Stimulated activated CD8-positive, alpha-beta memory T cell treated with anti-CD3 and anti-CD28 coated beads, Interleukin-4, amount 100 ng/mL, for 4 hours (primary cell): Measurements from ENCODE around the gene TRERF1.
"Not testable (repeated sequence)": the region's sequence is repeated elsewhere in the genome, so short reads cannot be mapped to it uniquely, and the experiment has no call there.

Source experiments
- DNase-seq, 2 donors: peaks; one replicate each; pipeline ENCODE4 v3.0.0-alpha.2; 2020; ENCODE audit warnings: low read depth in 2 of 2, low spot score in 1 of 2

Gene TRERF1

GRCh38 chr6:42450477-42451332 lies 1.0 kb downstream of the TRERF1 start:
- no peak for DNase-seq

GRCh38 chr6:42449917-42450476 lies 1.7 kb downstream of the TRERF1 start:
- DNase-seq: no peak

GRCh38 chr6:42448927-42449659 lies 2.6 kb downstream of the TRERF1 start:
- no peak for DNase-seq

GRCh38 chr6:42448391-42448790 lies 3.3 kb downstream of the TRERF1 start:
- DNase-seq: no peak

GRCh38 chr6:42446996-42447395 lies 4.7 kb downstream of the TRERF1 start:
- DNase-seq: no peak

GRCh38 chr6:42446370-42446769 lies 5.4 kb downstream of the TRERF1 start:
- DNase-seq: no peak

GRCh38 chr6:42445955-42446354 lies 5.8 kb downstream of the TRERF1 start:
- not testable (repeated sequence) for DNase-seq

GRCh38 chr6:42443312-42444060 lies 8.2 kb downstream of the TRERF1 start:
- no peak for DNase-seq

GRCh38 chr6:42441697-42442081 lies 10.0 kb downstream of the TRERF1 start:
- DNase-seq: no peak

- DNase-seq: no peak
These were observed 10.7 kb downstream of the TRERF1 start for GRCh38 chr6:42440778-42441696.

- no peak for DNase-seq
These were observed 11.7 kb downstream of the TRERF1 start for GRCh38 chr6:42440027-42440426.

GRCh38 chr6:42436825-42437224 lies 14.9 kb downstream of the TRERF1 start:
- no peak for DNase-seq

GRCh38 chr6:42434237-42434636 lies 17.5 kb downstream of the TRERF1 start:
- no peak for DNase-seq

- DNase-seq: no peak
These were observed 18.3 kb downstream of the TRERF1 start for GRCh38 chr6:42433409-42433808.

GRCh38 chr6:42431877-42432276 lies 19.8 kb downstream of the TRERF1 start:
- DNase-seq: no peak

GRCh38 chr6:42431356-42431755 lies 20.4 kb downstream of the TRERF1 start:
- DNase-seq: no peak

GRCh38 chr6:42429836-42430235 lies 21.9 kb downstream of the TRERF1 start:
- no peak for DNase-seq

- no peak for DNase-seq
These were observed 22.6 kb downstream of the TRERF1 start for GRCh38 chr6:42429042-42429585.

- DNase-seq: no peak
These were observed 23.2 kb downstream of the TRERF1 start for GRCh38 chr6:42428326-42429041.
